OCI-LY7 (cell line): ENCODE results near the gene YBX1. TPM values are rescaled to one million over a fixed set of nuclear protein-coding genes. Genes with fewer than 3 reads are reported as not detected.
A peak's percentile ranks its signal among the peaks of the same experiment; 100 is the strongest.

ENCODE experiments used
- BruUV-seq: library from RNA; stranded (reverse); fragments of 400-500 nt; replicated peaks from 2 replicates; lab custom pipeline; 2021; lab: Mats Ljungman, UMichigan
- CTCF ChIA-PET: fragments of 300-600 bp; sonication (Branson Sonifier 250); formaldehyde crosslinking; loops from one replicate; lab custom pipeline; 2022; ENCODE audit warnings: antibody characterized with exemption; ENCODE audit not compliant: unreplicated experiment; lab: Charles Lee
- POLR2A ChIA-PET: fragments of 300-600 bp; sonication (Branson Sonifier 250); formaldehyde crosslinking; loops from one replicate; lab custom pipeline; 2022; ENCODE audit warnings: antibody characterized with exemption; lab: Charles Lee
- DNase-seq: peaks from one replicate; pipeline ENCODE4 v3.0.0-alpha.2; 2015; ENCODE audit warnings: low spot score
- H2AFZ ChIP-seq: fragments of 200-600 bp; sonication (generic), shearing (Covaris generic); 2 replicates; pipeline ENCODE4 v1.6.1; 2014; ENCODE audit warnings: mild to moderate bottlenecking, antibody characterized with exemption, low read length, moderate library complexity
- H3K27ac ChIP-seq: fragments of 200-600 bp; sonication (generic); 2 replicates; pipeline ENCODE4 v1.5.1; 2014; ENCODE audit warnings: mixed run types, low read depth, mild to moderate bottlenecking, moderate library complexity, low read length, inconsistent platforms; ENCODE audit not compliant: poor library complexity, severe bottlenecking
- H3K36me3 ChIP-seq: fragments of 200-600 bp; sonication (generic); 2 replicates; pipeline ENCODE4 v1.6.1; 2014; ENCODE audit warnings: mild to moderate bottlenecking, antibody characterized with exemption, low read length, moderate library complexity, mixed read lengths; ENCODE audit not compliant: insufficient read depth
- H3K4me1 ChIP-seq: fragments of 200-600 bp; sonication (generic); 2 replicates; pipeline ENCODE4 v1.5.1; 2014; ENCODE audit warnings: mild to moderate bottlenecking, low read length; ENCODE audit not compliant: insufficient read depth, poor library complexity, severe bottlenecking
- H3K4me2 ChIP-seq: fragments of 200-600 bp; sonication (generic); 2 replicates; pipeline ENCODE4 v1.6.1; 2014; ENCODE audit warnings: mild to moderate bottlenecking, low read length
- H3K4me3 ChIP-seq: fragments of 200-600 bp; sonication (generic); 2 replicates; pipeline ENCODE4 v1.5.1; 2014; ENCODE audit warnings: mild to moderate bottlenecking, low read depth, low read length; ENCODE audit not compliant: poor library complexity, severe bottlenecking
- H3K79me2 ChIP-seq: fragments of 200-600 bp; sonication (generic); 2 replicates; pipeline ENCODE4 v1.6.1; 2016; ENCODE audit warnings: low read depth, mild to moderate bottlenecking, low read length, moderate library complexity, mixed read lengths; ENCODE audit not compliant: insufficient read depth
- H3K9me2 ChIP-seq: fragments of 200-600 bp; sonication (generic); 2 replicates; pipeline ENCODE4 v1.6.1; 2016; ENCODE audit warnings: mild to moderate bottlenecking, low read length, mixed read lengths; ENCODE audit not compliant: insufficient read depth
- H3K9me3 ChIP-seq: fragments of 200-600 bp; sonication (generic); 2 replicates; pipeline ENCODE4 v1.6.1; 2014; ENCODE audit warnings: mild to moderate bottlenecking, mixed run types, low read length, mixed read lengths
- H4K20me1 ChIP-seq: fragments of 200-600 bp; sonication (generic); 2 replicates; pipeline ENCODE4 v1.6.1; 2014; ENCODE audit warnings: mild to moderate bottlenecking, antibody characterized with exemption, low read length, moderate library complexity, mixed read lengths; ENCODE audit not compliant: insufficient read depth
- EZH2phosphoT487 ChIP-seq: fragments of 200-600 bp; sonication (generic); IDR thresholded peaks from 2 replicates; pipeline ENCODE4 v1.6.1; 2018; ENCODE audit warnings: low read depth, borderline replicate concordance, mild to moderate bottlenecking, mixed run types, antibody characterized with exemption, low read length, moderate library complexity, mixed read lengths
- intact Hi-C: fragments of 100-400 bp; cut with micrococcal nuclease; formaldehyde crosslinking; loops from one replicate; pipeline ENCODE4 v1.10.0; 2022; ENCODE audit not compliant: unreplicated experiment
- total RNA-seq, 2 experiments: library from RNA; depleted of rRNA in 1 of 2; stranded (reverse); fragments of >200 nt in 1 of 2; shearing (Covaris generic) in 1 of 2; gene quantifications; 2 replicates each; pipeline ENCODE4 v1.2.3, GENCODE V29; 2014 to 2022
- TF ChIP-seq, protein P1 (sequence below): fragments of 200-600 bp; sonication (generic); conservative IDR thresholded peaks from 2 replicates; pipeline ENCODE4 v1.5.1; 2014; ENCODE audit warnings: mild to moderate bottlenecking, antibody characterized with exemption, low read length, moderate library complexity, mixed read lengths

Gene YBX1
- total RNA-seq, 2 experiments from 2014 or later, result 750 to 956 TPM

DNA sequence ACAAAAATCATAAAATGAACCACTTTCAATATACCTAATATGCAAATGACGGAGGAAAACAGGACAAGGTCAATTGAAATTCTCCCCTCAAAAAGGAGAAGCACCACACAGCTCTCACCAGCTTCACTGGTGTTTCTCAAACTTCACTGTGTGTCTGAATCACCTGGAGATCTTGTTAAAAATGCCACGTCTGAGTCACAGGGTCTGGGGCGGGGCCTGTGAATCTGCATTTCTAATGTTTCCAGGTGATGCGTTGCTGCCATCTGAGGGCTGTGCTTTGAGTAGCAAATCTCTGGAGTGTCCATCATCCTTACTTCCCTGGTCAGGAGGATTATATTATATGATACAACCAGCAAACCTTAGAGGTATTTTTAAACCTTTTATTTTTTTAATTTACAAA, 48.8 kb downstream of the YBX1 start:
- intact Hi-C loops, result no loop called here
- peak; percentile 30 for DNase-seq
- Histone ChIP-seq H3K9me2 (no peaks in the 10 kb centered on the region), H3K4me2 (no peak overlapping the region), H3K27ac (no peak overlapping the region), H3K36me3 (no peaks in the 10 kb centered on the region), H3K79me2 (no peaks in the 10 kb centered on the region), H4K20me1 (no peaks in the 10 kb centered on the region), H3K4me3 (no peak overlapping the region), H2AFZ (no peak overlapping the region), H3K4me1 (no peaks in the 10 kb centered on the region), H3K9me3 (no peaks in the 10 kb centered on the region)
- no TSS peak for BruUV-seq
- TF ChIP-seq, protein P1, sequence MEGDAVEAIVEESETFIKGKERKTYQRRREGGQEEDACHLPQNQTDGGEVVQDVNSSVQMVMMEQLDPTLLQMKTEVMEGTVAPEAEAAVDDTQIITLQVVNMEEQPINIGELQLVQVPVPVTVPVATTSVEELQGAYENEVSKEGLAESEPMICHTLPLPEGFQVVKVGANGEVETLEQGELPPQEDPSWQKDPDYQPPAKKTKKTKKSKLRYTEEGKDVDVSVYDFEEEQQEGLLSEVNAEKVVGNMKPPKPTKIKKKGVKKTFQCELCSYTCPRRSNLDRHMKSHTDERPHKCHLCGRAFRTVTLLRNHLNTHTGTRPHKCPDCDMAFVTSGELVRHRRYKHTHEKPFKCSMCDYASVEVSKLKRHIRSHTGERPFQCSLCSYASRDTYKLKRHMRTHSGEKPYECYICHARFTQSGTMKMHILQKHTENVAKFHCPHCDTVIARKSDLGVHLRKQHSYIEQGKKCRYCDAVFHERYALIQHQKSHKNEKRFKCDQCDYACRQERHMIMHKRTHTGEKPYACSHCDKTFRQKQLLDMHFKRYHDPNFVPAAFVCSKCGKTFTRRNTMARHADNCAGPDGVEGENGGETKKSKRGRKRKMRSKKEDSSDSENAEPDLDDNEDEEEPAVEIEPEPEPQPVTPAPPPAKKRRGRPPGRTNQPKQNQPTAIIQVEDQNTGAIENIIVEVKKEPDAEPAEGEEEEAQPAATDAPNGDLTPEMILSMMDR, result peak; percentile 56
- no peak for TF ChIP-seq EZH2phosphoT487
- CTCF ChIA-PET, result no interaction called here
- POLR2A ChIA-PET, result no interaction called here

DNA sequence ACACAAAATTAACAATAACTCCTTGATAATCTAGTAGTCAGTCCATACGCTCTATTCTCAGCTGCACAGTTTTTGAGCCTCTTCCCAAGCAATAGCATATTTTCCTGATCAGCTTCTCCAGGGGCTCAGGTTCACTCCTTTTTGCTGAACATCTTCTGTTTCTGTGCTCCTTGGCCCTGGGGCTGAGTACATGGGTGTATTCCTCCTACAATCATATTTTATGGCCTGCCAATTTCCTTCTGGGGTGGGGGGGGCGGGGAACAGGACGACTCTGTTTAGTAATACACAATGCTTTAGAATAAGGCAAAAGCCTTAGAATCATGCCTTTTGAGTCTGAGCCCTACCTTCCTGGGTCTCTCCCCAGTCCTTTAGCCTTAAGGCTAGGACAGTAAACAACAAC, 49.4 kb downstream of the YBX1 start:
- ChIA-PET POLR2A (interaction anchor here (0.5 kb wide), 1 partner anchor 9 kb away, joined by 3 read pairs; no protein-coding TSS in a partner anchor), CTCF (interaction anchor here (0.5 kb wide), 1 partner anchor 1185 kb away, joined by 4 read pairs; no protein-coding TSS in a partner anchor)
- no peaks in the 10 kb centered on the region for H3K9me3 ChIP-seq
- TF ChIP-seq, protein P1, result no peak
- TF ChIP-seq EZH2phosphoT487, result no peak
- H3K79me2 ChIP-seq, result no peaks in the 10 kb centered on the region
- BruUV-seq, result no TSS peak
- H2AFZ ChIP-seq, result no peak overlapping the region
- no peaks in the 10 kb centered on the region for H3K36me3 ChIP-seq
- peaks cover 1% of the 10 kb centered on the region for H3K4me1 ChIP-seq
- no peak for DNase-seq
- H4K20me1 ChIP-seq, result no peaks in the 10 kb centered on the region
- H3K9me2 ChIP-seq, result no peaks in the 10 kb centered on the region
- H3K4me3 ChIP-seq, result no peak overlapping the region
- intact Hi-C loops, result no loop called here
- no peak overlapping the region for H3K4me2 ChIP-seq
- no peak overlapping the region for H3K27ac ChIP-seq

DNA sequence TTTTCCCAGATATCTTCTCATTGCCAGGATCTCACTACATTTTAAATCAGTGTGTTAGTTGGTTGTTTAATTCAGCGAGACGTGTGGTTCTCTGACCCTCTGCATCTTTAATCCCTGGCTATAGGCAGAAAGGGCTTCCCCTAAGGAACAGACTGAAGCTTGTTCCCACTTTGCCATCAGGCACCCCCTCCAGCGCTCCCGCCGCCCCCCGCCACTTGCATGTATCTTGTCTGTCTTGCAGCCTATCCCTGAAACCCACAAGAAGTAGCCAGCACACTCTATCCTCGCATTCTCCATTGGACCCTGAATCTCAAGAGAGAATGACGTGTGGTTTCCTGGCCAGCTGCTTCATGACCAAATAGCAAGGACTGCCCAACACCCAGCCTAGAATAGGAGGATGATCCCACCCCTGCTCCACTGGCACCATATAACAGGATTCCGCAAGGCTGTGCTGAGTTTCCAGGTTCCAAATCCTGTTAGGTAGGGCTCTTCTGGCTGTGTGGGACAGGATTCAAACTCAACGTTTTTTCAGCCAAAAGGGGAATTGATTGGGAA, 50.0 kb downstream of the YBX1 start:
- Histone ChIP-seq H3K9me2 (no peaks in the 10 kb centered on the region), H3K27ac (no peak overlapping the region), H2AFZ (no peak overlapping the region), H3K4me1 (peaks cover 7% of the 10 kb centered on the region), H3K36me3 (no peaks in the 10 kb centered on the region), H3K4me2 (no peak overlapping the region), H3K9me3 (no peaks in the 10 kb centered on the region), H3K4me3 (no peak overlapping the region), H3K79me2 (no peaks in the 10 kb centered on the region), H4K20me1 (no peaks in the 10 kb centered on the region)
- intact Hi-C loops, result no loop called here
- ChIA-PET POLR2A (interaction anchor here (0.5 kb wide), 1 partner anchor 9 kb away, joined by 3 read pairs; no protein-coding TSS in a partner anchor), CTCF (interaction anchor here (0.5 kb wide), 1 partner anchor 1185 kb away, joined by 4 read pairs; no protein-coding TSS in a partner anchor)
- no TSS peak for BruUV-seq
- TF ChIP-seq, protein P1, result no peak
- TF ChIP-seq EZH2phosphoT487, result no peak
- no peak for DNase-seq
